Measurements from ENCODE around the gene CDKAL1.

GRCh38 chr6:21220271-21220987 is 686.2 kb downstream of the CDKAL1 start:
- no peak for TF ChIP-seq CTCF (IDR thresholded peaks at IDR 0.05)
- peak in 1 of 3 donors; percentile 55 for TF ChIP-seq POLR2AphosphoS5 (IDR thresholded peaks at IDR 0.05)
